ENCODE results near the gene GID8.
A peak's percentile ranks its signal among the peaks of the same experiment; 100 is the strongest.

Gene GID8

DNA sequence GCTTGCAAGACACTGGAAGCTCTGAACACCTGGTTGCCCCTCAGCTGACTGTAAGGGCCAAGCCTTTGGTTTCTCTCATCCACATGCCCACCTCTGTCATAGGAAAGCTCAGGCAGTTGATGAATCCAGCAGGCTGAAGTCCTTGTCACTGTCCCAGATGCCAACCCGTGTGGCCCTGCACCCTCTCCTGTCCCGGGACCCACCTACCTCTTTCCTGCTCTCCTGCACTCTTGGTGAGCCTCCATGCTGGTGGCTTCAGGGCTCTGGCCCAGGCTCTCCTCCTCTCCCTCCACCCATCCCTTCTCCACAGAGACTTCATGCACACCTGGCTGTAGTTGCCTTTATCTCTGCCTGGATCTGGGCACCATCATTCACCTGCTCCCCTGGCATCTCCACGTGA lies 4.0 kb upstream of the GID8 start:
- H3K4me3 ChIP-seq (ENCODE audit: control insufficient read depth, low read depth, low read length): no peak overlapping the region
- TF ChIP-seq, protein P1, sequence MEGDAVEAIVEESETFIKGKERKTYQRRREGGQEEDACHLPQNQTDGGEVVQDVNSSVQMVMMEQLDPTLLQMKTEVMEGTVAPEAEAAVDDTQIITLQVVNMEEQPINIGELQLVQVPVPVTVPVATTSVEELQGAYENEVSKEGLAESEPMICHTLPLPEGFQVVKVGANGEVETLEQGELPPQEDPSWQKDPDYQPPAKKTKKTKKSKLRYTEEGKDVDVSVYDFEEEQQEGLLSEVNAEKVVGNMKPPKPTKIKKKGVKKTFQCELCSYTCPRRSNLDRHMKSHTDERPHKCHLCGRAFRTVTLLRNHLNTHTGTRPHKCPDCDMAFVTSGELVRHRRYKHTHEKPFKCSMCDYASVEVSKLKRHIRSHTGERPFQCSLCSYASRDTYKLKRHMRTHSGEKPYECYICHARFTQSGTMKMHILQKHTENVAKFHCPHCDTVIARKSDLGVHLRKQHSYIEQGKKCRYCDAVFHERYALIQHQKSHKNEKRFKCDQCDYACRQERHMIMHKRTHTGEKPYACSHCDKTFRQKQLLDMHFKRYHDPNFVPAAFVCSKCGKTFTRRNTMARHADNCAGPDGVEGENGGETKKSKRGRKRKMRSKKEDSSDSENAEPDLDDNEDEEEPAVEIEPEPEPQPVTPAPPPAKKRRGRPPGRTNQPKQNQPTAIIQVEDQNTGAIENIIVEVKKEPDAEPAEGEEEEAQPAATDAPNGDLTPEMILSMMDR (conservative IDR thresholded peaks at IDR 0.05; ENCODE audit: control insufficient read depth, insufficient read depth, low read depth, low read length): no peak
- no peak for DNase-seq (ENCODE audit: low read depth)

GRCh38 chr20:62935204-62935967 lies 2.6 kb upstream of the GID8 start:
- DNase-seq (ENCODE audit: low read depth): no peak
- H3K4me3 ChIP-seq (ENCODE audit: control insufficient read depth, low read depth, low read length): no peak overlapping the region
- TF ChIP-seq, protein P1 (conservative IDR thresholded peaks at IDR 0.05; ENCODE audit: control insufficient read depth, insufficient read depth, low read depth, low read length): no peak

GRCh38 chr20:62935968-62936585 lies 1.9 kb upstream of the GID8 start:
- TF ChIP-seq, protein P1 (conservative IDR thresholded peaks at IDR 0.05; ENCODE audit: control insufficient read depth, insufficient read depth, low read depth, low read length): no peak
- peak overlapping the region; percentile 71 for H3K4me3 ChIP-seq (ENCODE audit: control insufficient read depth, low read depth, low read length)
- DNase-seq (ENCODE audit: low read depth): no peak

GRCh38 chr20:62937268-62938104 lies 461 bp upstream of the GID8 start:
- H3K4me3 ChIP-seq (ENCODE audit: control insufficient read depth, low read depth, low read length): peak overlapping the region; percentile 90
- peak; percentile 95 for DNase-seq (ENCODE audit: low read depth)
- TF ChIP-seq, protein P1 (conservative IDR thresholded peaks at IDR 0.05; ENCODE audit: control insufficient read depth, insufficient read depth, low read depth, low read length): no peak

- H3K4me3 ChIP-seq (ENCODE audit: control insufficient read depth, low read depth, low read length): no peak overlapping the region
- DNase-seq (ENCODE audit: low read depth): no peak
- TF ChIP-seq, protein P1 (conservative IDR thresholded peaks at IDR 0.05; ENCODE audit: control insufficient read depth, insufficient read depth, low read depth, low read length): no peak
These were observed 2.9 kb downstream of the GID8 start for GRCh38 chr20:62940875-62941274.

- no peak for DNase-seq (ENCODE audit: low read depth)
- TF ChIP-seq, protein P1 (conservative IDR thresholded peaks at IDR 0.05; ENCODE audit: control insufficient read depth, insufficient read depth, low read depth, low read length): no peak
- H3K4me3 ChIP-seq (ENCODE audit: control insufficient read depth, low read depth, low read length): no peak overlapping the region
These were observed 3.8 kb downstream of the GID8 start for GRCh38 chr20:62941792-62942191.
